Brain microvascular endothelial cell (primary cell): Measurements from ENCODE around the gene BUD23.
A peak's percentile ranks its signal among the peaks of the same experiment; 100 is the strongest.

Source experiments
- DNase-seq: peaks from one replicate; pipeline ENCODE4 v3.0.0-alpha.2; 2020
- H3K27ac ChIP-seq: fragments of 250-450 bp; sonication (Bioruptor Pico); 2 replicates; pipeline ENCODE4 v1.5.1; 2020; ENCODE audit warnings: mild to moderate bottlenecking, moderate library complexity
- H3K27me3 ChIP-seq: fragments of 250-450 bp; sonication (Bioruptor Pico); replicated peaks from 2 replicates; pipeline ENCODE4 v1.5.1; 2020; ENCODE audit warnings: mild to moderate bottlenecking
- H3K36me3 ChIP-seq: fragments of 250-450 bp; sonication (Bioruptor Pico); replicated peaks from 2 replicates; pipeline ENCODE4 v1.5.1; 2020; ENCODE audit warnings: mild to moderate bottlenecking
- H3K4me3 ChIP-seq: 2 replicates; pipeline ENCODE4 v1.5.1; 2011; ENCODE audit warnings: low read depth, mild to moderate bottlenecking, control low read depth, low read length, moderate library complexity
- in situ Hi-C: cut with HindIII; loops from 2 replicates; pipeline ENCODE4 v1.10.0; 2017; ENCODE audit warnings: low sequenced_read_pairs, low pct_ligation_motif_present
- TF ChIP-seq, protein P1 (sequence below): IDR thresholded peaks from 2 replicates; pipeline ENCODE4 v1.5.1; 2011; ENCODE audit warnings: low read depth, mild to moderate bottlenecking, moderate library complexity, low read length, control low read depth, inconsistent platforms; ENCODE audit errors: missing control alignments

The BUD23 gene, protein sequence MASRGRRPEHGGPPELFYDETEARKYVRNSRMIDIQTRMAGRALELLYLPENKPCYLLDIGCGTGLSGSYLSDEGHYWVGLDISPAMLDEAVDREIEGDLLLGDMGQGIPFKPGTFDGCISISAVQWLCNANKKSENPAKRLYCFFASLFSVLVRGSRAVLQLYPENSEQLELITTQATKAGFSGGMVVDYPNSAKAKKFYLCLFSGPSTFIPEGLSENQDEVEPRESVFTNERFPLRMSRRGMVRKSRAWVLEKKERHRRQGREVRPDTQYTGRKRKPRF

DNA sequence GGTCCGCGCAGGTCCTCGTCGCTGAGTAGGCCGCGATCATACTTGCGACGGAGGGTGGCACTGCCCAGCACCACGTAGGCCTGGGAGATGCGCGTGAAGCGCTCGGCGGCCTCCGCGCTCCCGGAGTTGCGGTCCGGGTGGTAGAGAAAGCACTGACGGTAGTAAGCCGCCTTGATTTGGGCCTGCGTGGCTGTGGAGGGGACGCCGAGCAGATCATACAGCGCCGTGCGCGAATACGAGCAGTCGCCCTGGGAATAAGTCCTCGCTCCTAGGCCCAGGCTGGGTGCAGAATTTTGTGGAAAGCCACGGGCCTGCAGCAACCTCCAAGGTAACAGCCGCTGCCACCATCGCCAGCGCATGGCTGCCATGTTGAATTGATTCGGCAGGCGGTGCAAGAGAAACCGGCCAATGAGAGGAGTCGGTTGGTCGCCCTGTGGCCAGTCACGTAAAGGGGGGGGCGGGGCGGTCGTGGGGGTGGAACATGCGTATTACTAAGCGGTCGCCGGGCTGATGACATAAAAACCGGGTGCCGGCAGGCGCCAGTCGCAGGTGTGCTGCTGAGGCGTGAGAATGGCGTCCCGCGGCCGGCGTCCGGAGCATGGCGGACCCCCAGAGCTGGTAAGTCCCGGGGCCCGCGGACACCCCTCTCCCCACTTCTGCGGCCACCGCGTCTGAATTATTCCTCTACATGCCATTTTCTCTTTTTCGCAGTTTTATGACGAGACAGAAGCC is at the start of gene BUD23, which contains the start of gene DNAJC30:
BUD23 (plus strand) TSS at position 542 of the 732 bp plus-strand sequence; CDS start at position 571, 29 bp downstream.
DNAJC30 (minus strand) TSS at position 398 of the 732 bp plus-strand sequence; CDS start at position 368, 30 bp downstream.
- TF ChIP-seq, protein P1, sequence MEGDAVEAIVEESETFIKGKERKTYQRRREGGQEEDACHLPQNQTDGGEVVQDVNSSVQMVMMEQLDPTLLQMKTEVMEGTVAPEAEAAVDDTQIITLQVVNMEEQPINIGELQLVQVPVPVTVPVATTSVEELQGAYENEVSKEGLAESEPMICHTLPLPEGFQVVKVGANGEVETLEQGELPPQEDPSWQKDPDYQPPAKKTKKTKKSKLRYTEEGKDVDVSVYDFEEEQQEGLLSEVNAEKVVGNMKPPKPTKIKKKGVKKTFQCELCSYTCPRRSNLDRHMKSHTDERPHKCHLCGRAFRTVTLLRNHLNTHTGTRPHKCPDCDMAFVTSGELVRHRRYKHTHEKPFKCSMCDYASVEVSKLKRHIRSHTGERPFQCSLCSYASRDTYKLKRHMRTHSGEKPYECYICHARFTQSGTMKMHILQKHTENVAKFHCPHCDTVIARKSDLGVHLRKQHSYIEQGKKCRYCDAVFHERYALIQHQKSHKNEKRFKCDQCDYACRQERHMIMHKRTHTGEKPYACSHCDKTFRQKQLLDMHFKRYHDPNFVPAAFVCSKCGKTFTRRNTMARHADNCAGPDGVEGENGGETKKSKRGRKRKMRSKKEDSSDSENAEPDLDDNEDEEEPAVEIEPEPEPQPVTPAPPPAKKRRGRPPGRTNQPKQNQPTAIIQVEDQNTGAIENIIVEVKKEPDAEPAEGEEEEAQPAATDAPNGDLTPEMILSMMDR, result no peak
- peaks cover 15% of the 10 kb centered on the region for H3K36me3 ChIP-seq

DNA sequence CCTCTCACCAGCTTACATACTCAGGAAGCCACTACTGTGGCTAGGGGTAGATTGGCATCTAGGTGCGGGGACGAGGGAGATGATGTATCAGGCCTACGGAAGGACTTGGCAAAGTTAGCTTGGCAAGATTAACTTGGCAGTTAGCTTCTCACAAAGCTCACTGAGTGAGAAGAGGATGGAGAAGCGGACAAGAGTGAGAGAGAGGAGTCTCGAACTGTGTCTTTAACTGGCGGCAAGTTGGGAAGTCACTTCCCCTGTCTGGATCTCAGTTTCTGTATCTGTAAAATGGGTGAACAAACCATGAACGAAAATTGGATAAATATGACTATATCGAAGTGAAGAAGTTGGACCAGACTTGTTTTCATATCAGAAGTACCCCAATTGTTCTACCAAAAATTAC is 49.6 kb upstream of the BUD23 start:
- TF ChIP-seq, protein P1, result no peak
- DNase-seq, result no peak
- Histone ChIP-seq H3K36me3 (no peaks in the 10 kb centered on the region), H3K4me3 (no peak overlapping the region), H3K27me3 (no peaks in the 10 kb centered on the region), H3K27ac (no peak overlapping the region)
- in situ Hi-C loops, result no loop called here

More for the DNA sequence above, at the start of gene BUD23, which contains the start of gene DNAJC30:
- Histone ChIP-seq H3K4me3 (peak within 1 kb of the TSS; percentile 95), H3K27me3 (no peaks in the 10 kb centered on the region), H3K27ac (peak within 1 kb of the TSS; percentile 94)
- peak; percentile 98 for DNase-seq
- in situ Hi-C loops, result no loop called here

DNA sequence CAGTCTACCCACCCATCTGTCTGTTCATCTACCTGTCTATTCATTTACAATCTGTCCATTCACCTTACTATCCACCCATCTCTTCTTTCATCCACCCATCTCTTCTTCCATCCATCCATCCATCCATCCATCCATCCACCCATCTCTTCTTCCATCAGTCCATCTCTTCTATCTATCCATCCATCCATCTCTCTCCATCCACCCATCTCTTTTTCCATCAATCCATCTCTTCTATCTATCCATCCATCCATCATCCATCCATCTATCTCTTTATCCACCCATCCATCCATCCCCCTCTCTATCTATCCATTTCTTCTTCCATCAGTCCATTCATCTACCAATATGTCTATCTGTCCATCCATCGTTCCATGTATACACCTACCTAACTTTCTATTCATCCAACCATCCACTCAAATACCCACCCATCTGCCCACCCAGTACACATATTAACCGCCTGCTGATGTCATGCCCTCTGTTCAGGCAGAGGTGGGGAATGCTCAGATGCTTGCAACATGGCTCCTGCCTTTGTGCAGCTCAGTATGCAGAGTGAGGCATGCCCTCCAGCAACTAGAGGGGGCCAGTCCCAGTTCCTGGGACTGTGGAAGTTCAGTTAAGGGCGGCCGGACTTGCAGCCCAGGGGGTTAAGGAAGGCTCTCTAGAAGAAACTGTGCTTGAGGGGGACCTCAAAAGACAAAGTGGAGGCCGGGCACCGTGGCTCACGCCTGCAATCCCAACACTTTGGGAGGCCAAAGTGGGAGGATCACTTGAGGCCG is 47.8 kb upstream of the BUD23 start:
- no peak for DNase-seq
- TF ChIP-seq, protein P1, result no peak
- Histone ChIP-seq H3K36me3 (no peaks in the 10 kb centered on the region), H3K27me3 (no peaks in the 10 kb centered on the region), H3K27ac (no peak overlapping the region), H3K4me3 (no peak overlapping the region)
- in situ Hi-C loops, result no loop called here

DNA sequence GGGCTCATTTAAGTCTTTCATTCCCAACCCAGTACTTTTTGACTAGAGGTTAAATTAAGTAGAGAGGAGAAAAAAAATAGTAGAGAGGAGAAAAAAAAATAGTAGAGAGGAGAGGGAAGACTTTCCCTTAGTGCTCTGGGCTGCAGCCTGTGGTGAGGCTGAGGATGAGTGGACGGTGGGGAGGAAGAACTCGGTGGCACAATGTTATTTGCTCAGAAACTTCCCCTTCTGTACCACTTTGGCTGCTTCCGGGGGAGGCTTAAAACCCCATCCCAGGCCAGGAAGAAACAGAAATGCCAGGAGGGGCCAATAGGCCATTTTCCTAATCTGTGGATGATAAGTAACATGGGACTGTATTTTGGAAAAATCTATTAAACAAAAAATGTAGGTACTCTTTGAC is 44.5 kb upstream of the BUD23 start:
- TF ChIP-seq, protein P1, result no peak
- in situ Hi-C loops, result no loop called here
- Histone ChIP-seq H3K4me3 (no peak overlapping the region), H3K36me3 (no peaks in the 10 kb centered on the region), H3K27me3 (peaks cover 1% of the 10 kb centered on the region), H3K27ac (no peak overlapping the region)
- no peak for DNase-seq

DNA sequence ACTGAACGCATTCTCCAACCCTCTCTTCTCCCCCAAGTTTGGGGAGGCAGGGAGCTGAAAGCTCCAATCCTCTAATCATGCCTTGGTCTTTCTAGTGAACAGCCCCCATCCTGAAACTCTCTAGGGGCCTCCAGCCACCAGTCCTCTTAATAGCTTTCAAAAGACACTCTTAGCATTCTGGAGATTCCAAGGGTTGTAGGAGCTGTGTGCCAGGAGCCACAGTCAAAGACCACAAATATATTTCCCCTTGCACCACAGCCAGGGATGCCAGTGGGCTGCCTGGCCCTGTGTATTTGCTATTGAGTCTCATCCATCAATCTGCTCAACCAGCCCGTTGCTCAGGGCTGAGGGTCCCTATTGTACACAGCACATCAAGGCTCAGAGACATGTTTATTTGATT is 40.6 kb upstream of the BUD23 start:
- no peaks in the 10 kb centered on the region for H3K36me3 ChIP-seq
- TF ChIP-seq, protein P1, result no peak
- peaks cover 26% of the 10 kb centered on the region for H3K27me3 ChIP-seq
- no peak for DNase-seq
- no peak overlapping the region for H3K4me3 ChIP-seq
- in situ Hi-C loops, result no loop called here
- no peak overlapping the region for H3K27ac ChIP-seq
